Adrenal gland (tissue), 12 donors: ENCODE measurements around the gene PURA. TPM values are rescaled to one million over a fixed set of nuclear protein-coding genes. Genes with fewer than 3 reads are reported as not detected.

ENCODE experiments used
- DNase-seq, 7 donors: peaks; one replicate each; pipeline ENCODE4 v3.0.0-alpha.2; 2019 to 2020
- H3K27ac ChIP-seq, 5 donors: fragments of 200-600 bp; sonication (generic) in 4 of 5; 1 replicate in 3 of 5; 2 replicates in 2 of 5; pipeline versions ENCODE4 v1.5.1 to v1.8.0; 2016 to 2020; ENCODE audit warnings: mild to moderate bottlenecking in 1 of 5
- H3K27me3 ChIP-seq: fragments of 200-600 bp; 2 replicates; pipeline ENCODE4 v1.8.0; 2021
- H3K36me3 ChIP-seq, 2 donors: fragments of 200-600 bp; replicated peaks in 1 of 2; 1 replicate in 1 of 2; 2 replicates in 1 of 2; pipeline versions ENCODE4 v1.5.1 to v1.8.0; 2018 to 2022
- H3K4me1 ChIP-seq, 2 donors: fragments of 200-600 bp; replicated peaks in 1 of 2; 1 replicate in 1 of 2; 2 replicates in 1 of 2; pipeline versions ENCODE4 v1.5.1 to v1.8.0; 2018 to 2021
- H3K4me3 ChIP-seq, 4 donors: fragments of 200-600 bp; sonication (generic) in 3 of 4; one replicate each; pipeline ENCODE4 v1.5.1; 2016 to 2018
- H3K9me3 ChIP-seq, 3 donors: fragments of 200-600 bp; sonication (generic) in 1 of 3; replicated peaks in 1 of 3; 1 replicate in 2 of 3; 2 replicates in 1 of 3; pipeline versions ENCODE4 v1.5.1 to v1.8.0; 2016 to 2021
- CTCF ChIP-seq, 6 experiments: fragments of 450-650 bp in 4 of 6; fragments of 200-600 bp in 2 of 6; sonication (generic) in 1 of 6; IDR thresholded peaks; 1 replicate in 5 of 6; 2 replicates in 1 of 6; pipeline versions ENCODE4 v1.5.1 to v1.8.0; 2016 to 2021; ENCODE audit warnings: antibody characterized with exemption in 6 of 6, mild to moderate bottlenecking in 2 of 6, moderate library complexity in 1 of 6
- POLR2A ChIP-seq, 2 donors: fragments of 450-650 bp; IDR thresholded peaks; one replicate each; pipeline ENCODE4 v1.6.1; 2017; ENCODE audit warnings: antibody characterized with exemption in 2 of 2, mild to moderate bottlenecking in 2 of 2, moderate library complexity in 1 of 2
- WGBS, 4 donors: extraction: QIAGEN DNeasy Blood & Tissue Kit in 2 of 4; methylation state at CpG; one replicate each; pipeline versions ENCODE4 v1.1.5 to v1.1.7; 2013 to 2017; 5-methylcytosine and 5-hydroxymethylcytosine counted together
- intact Hi-C, 2 donors: fragments of 100-400 bp; cut with DNase I; formaldehyde crosslinking; loops; one replicate each; pipeline versions ENCODE4 v1.14.1 to v1.15.0; 2022 to 2023
- polyA plus RNA-seq, 3 donors: library from polyadenylated mRNA; stranded (reverse); fragments of 200-250 nt in 2 of 3; fragments of 350-450 nt in 1 of 3; fragmentation: Illumina TruSeq in 1 of 3; extraction: RNeasy Lipid Tissue Mini Kit (QIAGEN cat#74804) in 1 of 3; gene quantifications; one replicate each; pipeline ENCODE4 v1.2.3, GENCODE V29; 2013 to 2014
- total RNA-seq, 9 donors: library from RNA; depleted of rRNA in 4 of 9; stranded (reverse); fragments of >200 nt in 4 of 9; fragments of 120-200 nt in 1 of 9; fragmentation: NEBNext Ultra II Directional in 1 of 9; extraction: Animal tissue kit (Norgen Biotek cat#: 25700) in 1 of 9; gene quantifications; one replicate each; pipeline versions ENCODE4 v1.1.0 to v1.2.4, GENCODE V29; 2013 to 2023
- donor health status: healthy with polysubstance abuse.
- donor health status: Bipolar disorder and iron deficiency.
- donor health status: DM: yes; HTN: yes; CAD: no.
- donor health status: DM: no; HTN: no; CAD: no.
- donor health status: DM: no; HTN: no; CAD: no.
- donor health status: DM: yes; HTN: yes; CAD: no.

Gene PURA
- total and polyA plus RNA-seq, 12 donors = 4.9 to 37.0 (median 21.7) TPM

DNA sequence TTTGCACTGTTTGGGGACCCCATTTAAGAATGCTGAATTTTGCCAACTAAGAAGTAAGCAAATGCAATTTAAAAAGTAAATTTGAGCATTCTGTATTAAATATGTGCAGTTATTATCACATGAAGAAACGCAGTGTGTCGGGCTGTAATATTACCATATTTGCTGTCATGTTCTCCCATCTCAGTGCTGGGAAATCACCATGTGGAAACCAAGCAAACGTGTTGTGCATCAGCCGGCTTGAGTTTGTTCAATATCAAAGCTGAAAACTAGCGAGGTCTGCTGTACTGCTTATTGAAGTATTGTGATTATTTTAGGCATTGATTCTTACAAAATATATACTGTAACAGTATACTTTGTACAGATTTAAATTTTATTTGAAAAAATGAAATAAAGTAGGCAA, 14.5 kb downstream of the PURA start:
- H3K4me3 ChIP-seq = no peak overlapping the region
- 91 to 94% (median 94%) methylated on average over 5 of the region's 5 CpGs for WGBS, 4 donors
- no peaks in the 10 kb centered on the region for H3K36me3 ChIP-seq
- intact Hi-C loops = no loop called here
- TF ChIP-seq CTCF (IDR thresholded peaks at IDR 0.05) (no peak), POLR2A (IDR thresholded peaks at IDR 0.05) (no peak)
- H3K9me3 ChIP-seq = no peaks in the 10 kb centered on the region
- no peaks in the 10 kb centered on the region for H3K27me3 ChIP-seq
- no peak overlapping the region for H3K27ac ChIP-seq
- peaks cover 17 to 20% of the 10 kb centered on the region in 2 donors for H3K4me1 ChIP-seq
- no peak for DNase-seq

GRCh38 chr5:140130949-140131733, 17.2 kb downstream of the PURA start:
- intact Hi-C loops = no loop called here
- WGBS, 4 donors = 75 to 86% (median 76%) methylated on average over 5 of the region's 5 CpGs
- peaks cover 11% of the 10 kb centered on the region in 2 donors for H3K4me1 ChIP-seq
- no peak overlapping the region for H3K4me3 ChIP-seq
- DNase-seq = no peak
- no peaks in the 10 kb centered on the region for H3K9me3 ChIP-seq
- H3K27ac ChIP-seq = no peak overlapping the region
- H3K36me3 ChIP-seq = no peaks in the 10 kb centered on the region
- H3K27me3 ChIP-seq = no peaks in the 10 kb centered on the region
- no peak for TF ChIP-seq POLR2A (IDR thresholded peaks at IDR 0.05)
- TF ChIP-seq CTCF (IDR thresholded peaks at IDR 0.05) = no peak

- H3K9me3 ChIP-seq = no peaks in the 10 kb centered on the region
- 21 to 28% (median 26%) methylated on average over 3 of the region's 3 CpGs for WGBS, 4 donors
- no peaks in the 10 kb centered on the region for H3K36me3 ChIP-seq
- peaks cover 6 to 11% of the 10 kb centered on the region in 2 donors for H3K4me1 ChIP-seq
- TF ChIP-seq CTCF (IDR thresholded peaks at IDR 0.05) = no peak
- TF ChIP-seq POLR2A (IDR thresholded peaks at IDR 0.05) = no peak
- no peak overlapping the region for H3K4me3 ChIP-seq
- peak in 6 of 7 donors; percentile 71 to 84 (median 80) for DNase-seq
- H3K27me3 ChIP-seq = no peaks in the 10 kb centered on the region
- H3K27ac ChIP-seq = peak overlapping the region in 3 of 5 donors; percentile 23 to 31 (median 31)
- intact Hi-C loops = no loop called here
Observed at GRCh38 chr5:140131967-140132409, 18.1 kb downstream of the PURA start.

DNA sequence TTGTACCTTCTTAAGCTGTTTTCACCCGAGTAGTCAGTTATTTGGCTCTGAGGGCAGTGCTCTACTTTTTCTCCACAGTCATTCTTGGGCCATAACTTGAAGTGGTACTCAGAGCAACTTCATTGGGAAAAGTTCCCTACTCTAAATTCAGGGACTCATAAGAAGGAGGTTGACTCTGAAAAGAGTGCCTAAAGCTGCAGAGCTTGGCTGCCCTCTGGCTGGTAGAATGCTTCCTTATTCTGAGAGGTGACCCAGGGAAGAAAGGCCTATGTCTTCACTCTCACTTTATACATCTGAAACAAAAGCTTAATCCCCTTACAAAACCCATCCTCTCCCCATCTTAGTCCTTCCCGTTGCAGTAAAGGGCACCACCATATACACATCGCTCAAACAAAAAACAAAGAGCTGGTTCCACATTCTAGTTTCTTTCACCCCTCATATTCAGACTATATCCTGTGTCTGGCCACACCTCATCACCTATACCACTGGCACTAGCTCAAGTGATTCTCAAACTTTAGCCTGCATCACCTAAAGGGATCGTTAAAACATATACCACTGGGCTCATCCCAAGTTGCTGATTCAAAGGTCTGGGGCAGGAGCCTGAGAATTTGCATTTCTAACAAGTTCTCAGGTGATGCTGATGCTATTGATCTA, 19.7 kb downstream of the PURA start:
- TF ChIP-seq POLR2A (IDR thresholded peaks at IDR 0.05) (no peak), CTCF (IDR thresholded peaks at IDR 0.05) (no peak)
- Histone ChIP-seq H3K27me3 (no peaks in the 10 kb centered on the region), H3K9me3 (no peaks in the 10 kb centered on the region), H3K36me3 (no peaks in the 10 kb centered on the region), H3K4me1 (peaks cover 6 to 11% of the 10 kb centered on the region in 2 donors), H3K4me3 (no peak overlapping the region), H3K27ac (no peak overlapping the region)
- DNase-seq = no peak
- 88 to 96% (median 93%) methylated on average over 4 of the region's 4 CpGs for WGBS, 4 donors
- intact Hi-C loops = no loop called here
